A549 (cell line): ENCODE measurements around the gene ACOXL. TPM values are rescaled to one million over a fixed set of nuclear protein-coding genes. Genes with fewer than 3 reads are reported as not detected.

ENCODE experiments used
- ATAC-seq, 2 experiments: fragments of 200-7000 bp in 1 of 2; fragments of >200 bp in 1 of 2; cut with Nextera tagmentation in 1 of 2; cut with Tn5 transposase in 1 of 2; 3 replicates each; pipeline versions ENCODE4 v1.8.0 to v1.9.1; 2018 to 2020; ENCODE audit warnings: mild to moderate bottlenecking in 1 of 2, moderate library complexity in 1 of 2
- CTCF ChIA-PET: fragments of 300-600 bp; sonication (Branson Sonifier 250); formaldehyde crosslinking; extraction: SDS; loops from one replicate; lab custom pipeline; 2021; ENCODE audit warnings: antibody characterized with exemption, inconsistent platforms; lab: Yijun Ruan, JAX
- POLR2A ChIA-PET: fragments of 350-600 bp; formaldehyde crosslinking; extraction: SDS; loops from one replicate; lab custom pipeline; 2021; ENCODE audit warnings: antibody characterized with exemption, inconsistent platforms; lab: Yijun Ruan, JAX
- DNase-seq, 2 experiments: peaks; one replicate each; pipeline versions ENCODE4 v3.0.0 to v3.0.0-alpha.2; 2011 to 2016; ENCODE audit warnings: low read depth in 1 of 2, low spot score in 1 of 2
- FAIRE-seq: peaks from 2 replicates; lab custom pipeline; 2011; peaks lifted over from hg19 to GRCh38; lab: Jason Lieb, UNC
- H3K27ac ChIP-seq, 2 experiments: fragments of >200 bp; sonication (Bioruptor Twin); formaldehyde crosslinking; 3 replicates each; pipeline ENCODE4 v1.5.1; 2016 to 2017
- H3K4me1 ChIP-seq: fragments of >200 bp; sonication (Bioruptor Twin); formaldehyde crosslinking; 3 replicates; pipeline ENCODE4 v1.6.1; 2016
- H3K4me2 ChIP-seq: fragments of >200 bp; sonication (Bioruptor Twin); formaldehyde crosslinking; 3 replicates; pipeline ENCODE4 v1.6.1; 2016
- H3K4me3 ChIP-seq: fragments of >200 bp; sonication (Bioruptor Twin); formaldehyde crosslinking; 3 replicates; pipeline ENCODE4 v1.5.1; 2016
- H3K9me3 ChIP-seq: fragments of >200 bp; sonication (Bioruptor Twin); formaldehyde crosslinking; 3 replicates; pipeline ENCODE4 v1.6.1; 2016
- BHLHE40 ChIP-seq: IDR thresholded peaks from 2 replicates; pipeline ENCODE4 v1.6.1; 2012; ENCODE audit warnings: low read depth, low read length, inconsistent platforms
- CHD2 ChIP-seq: fragments of 150-350 bp; IDR thresholded peaks from 2 replicates; pipeline ENCODE4 v1.6.1; 2014; ENCODE audit warnings: low read length; ENCODE audit not compliant: partially characterized antibody
- EHF ChIP-seq: fragments of 250-450 bp; sonication (Bioruptor Pico); IDR thresholded peaks from 2 replicates; pipeline ENCODE4 v1.5.0; 2020; ENCODE audit warnings: mild to moderate bottlenecking
- FOSB ChIP-seq: fragments of 250-450 bp; sonication (Bioruptor Pico); IDR thresholded peaks from 2 replicates; pipeline ENCODE4 v1.5.0; 2020; ENCODE audit warnings: mild to moderate bottlenecking, moderate library complexity
- FOXS1 ChIP-seq: fragments of 250-450 bp; sonication (Bioruptor Pico); IDR thresholded peaks from 2 replicates; pipeline ENCODE4 v1.5.0; 2020; ENCODE audit warnings: mild to moderate bottlenecking, moderate library complexity
- HOXB13 ChIP-seq: fragments of 250-450 bp; sonication (Bioruptor Pico); IDR thresholded peaks from 2 replicates; pipeline ENCODE4 v1.5.0; 2020; ENCODE audit warnings: low read depth, mild to moderate bottlenecking, moderate library complexity
- HOXB5 ChIP-seq: fragments of 250-450 bp; sonication (Bioruptor Pico); IDR thresholded peaks from 2 replicates; pipeline ENCODE4 v1.5.0; 2020; ENCODE audit warnings: mild to moderate bottlenecking, moderate library complexity
- JUNB ChIP-seq: fragments of >200 bp; sonication (Bioruptor Twin); formaldehyde crosslinking; IDR thresholded peaks from 2 replicates; pipeline ENCODE4 v1.6.1; 2016
- MAFK ChIP-seq: fragments of 450-650 bp; IDR thresholded peaks from 2 replicates; pipeline ENCODE4 v1.6.1; 2014; ENCODE audit not compliant: partially characterized antibody
- MYC ChIP-seq: IDR thresholded peaks from 2 replicates; pipeline ENCODE4 v1.6.1; 2012; ENCODE audit warnings: mild to moderate bottlenecking, inconsistent platforms, low read length, improper control_type of control experiment, borderline replicate concordance
- NFE2L2 ChIP-seq: fragments of 150-350 bp; conservative IDR thresholded peaks from 2 replicates; pipeline ENCODE4 v1.6.1; 2014; ENCODE audit warnings: low read length
- NPAS2 ChIP-seq: fragments of 250-450 bp; sonication (Bioruptor Pico); IDR thresholded peaks from 2 replicates; pipeline ENCODE4 v1.8.0; 2022; ENCODE audit warnings: mild to moderate bottlenecking, moderate library complexity, borderline replicate concordance
- PHF8 ChIP-seq: fragments of 200-600 bp; sonication (generic); IDR thresholded peaks from 2 replicates; pipeline ENCODE4 v1.6.1; 2016; ENCODE audit warnings: low read depth, mild to moderate bottlenecking, antibody characterized with exemption, moderate library complexity, borderline replicate concordance
- POLR2A ChIP-seq: IDR thresholded peaks from 2 replicates; pipeline ENCODE4 v1.6.1; 2012; ENCODE audit warnings: mild to moderate bottlenecking, low read length
- POLR2AphosphoS2 ChIP-seq: conservative IDR thresholded peaks from 2 replicates; pipeline ENCODE4 v1.6.1; 2012; ENCODE audit warnings: low read length, improper control_type of control experiment, inconsistent platforms
- RNF2 ChIP-seq: fragments of 200-600 bp; sonication (generic); IDR thresholded peaks from 2 replicates; pipeline ENCODE4 v1.6.1; 2016; ENCODE audit warnings: low read depth, mild to moderate bottlenecking, antibody characterized with exemption, moderate library complexity, borderline replicate concordance
- ZC3H11A ChIP-seq: fragments of 450-650 bp; IDR thresholded peaks from 2 replicates; pipeline ENCODE4 v1.6.1; 2014; ENCODE audit warnings: antibody characterized with exemption, mild to moderate bottlenecking
- WGBS: methylation state at CpG from one replicate; pipeline ENCODE4 v1.1.6; 2017; ENCODE audit errors: missing lambda C conversion rate; 5-methylcytosine and 5-hydroxymethylcytosine counted together
- polyA plus RNA-seq, 4 experiments: library from polyadenylated mRNA; depleted of rRNA in 3 of 4; stranded (reverse); fragments of >200 nt; fragmentation: RNase III in 1 of 4; extraction: RNeasy Plus Mini Kit Qiagen cat#74134 plus additional on column Dnase treatment in 1 of 4; gene quantifications; 2 replicates in 3 of 4; 3 replicates in 1 of 4; pipeline ENCODE4 v1.2.3, GENCODE V29; 2011 to 2017
- TF ChIP-seq, protein P1 (sequence below): fragments of >200 bp; sonication (Bioruptor Twin); formaldehyde crosslinking; IDR thresholded peaks from 2 replicates; pipeline ENCODE4 v1.6.1; 2016
- TF ChIP-seq, protein P2 (sequence below): fragments of >200 bp; sonication (Bioruptor Twin); formaldehyde crosslinking; IDR thresholded peaks from 3 replicates; pipeline ENCODE4 v1.5.1; 2016

ACOXL gene
- polyA plus RNA-seq, 2 of the 4 experiments (the other 2 are of a cell fraction) = not detected

- ATAC-seq (no peak), DNase-seq (no peak), FAIRE-seq (no peak)
- H3K9me3 ChIP-seq = no peaks in the 10 kb centered on the region
- H3K27ac ChIP-seq = no peak overlapping the region
- CTCF ChIA-PET = no interaction called here
- 35% methylated on average over 7 of the region's 7 CpGs for WGBS
- POLR2A ChIA-PET = no interaction called here
- H3K4me2 ChIP-seq = no peak overlapping the region
- TF ChIP-seq MYC = no peak
- no peak for TF ChIP-seq ZC3H11A
- TF ChIP-seq JUNB = no peak
- TF ChIP-seq HOXB13 (CRISPR knock-in tag) = no peak
- TF ChIP-seq CHD2 = no peak
- no peak for TF ChIP-seq NFE2L2
- TF ChIP-seq, all 56 proteins: peak for 0
- no peak overlapping the region for H3K4me3 ChIP-seq
- H3K4me1 ChIP-seq = no peaks in the 10 kb centered on the region
Observed at GRCh38 chr2:110834134-110834827, 101.9 kb downstream of the ACOXL start.

- TF ChIP-seq, protein P1, sequence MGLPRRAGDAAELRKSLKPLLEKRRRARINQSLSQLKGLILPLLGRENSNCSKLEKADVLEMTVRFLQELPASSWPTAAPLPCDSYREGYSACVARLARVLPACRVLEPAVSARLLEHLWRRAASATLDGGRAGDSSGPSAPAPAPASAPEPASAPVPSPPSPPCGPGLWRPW = no peak
- Histone ChIP-seq H3K9me3 (no peaks in the 10 kb centered on the region), H3K27ac (no peak overlapping the region), H3K4me1 (no peaks in the 10 kb centered on the region), H3K4me2 (no peak overlapping the region), H3K4me3 (no peak overlapping the region)
- FAIRE-seq = no peak
- ATAC-seq = no peak
- WGBS = 80% methylated on average over 8 of the region's 8 CpGs
- CTCF ChIA-PET = no interaction called here
- no peak for DNase-seq
- POLR2A ChIA-PET = no interaction called here
Observed at GRCh38 chr2:110836671-110837070, 104.3 kb downstream of the ACOXL start.

DNA sequence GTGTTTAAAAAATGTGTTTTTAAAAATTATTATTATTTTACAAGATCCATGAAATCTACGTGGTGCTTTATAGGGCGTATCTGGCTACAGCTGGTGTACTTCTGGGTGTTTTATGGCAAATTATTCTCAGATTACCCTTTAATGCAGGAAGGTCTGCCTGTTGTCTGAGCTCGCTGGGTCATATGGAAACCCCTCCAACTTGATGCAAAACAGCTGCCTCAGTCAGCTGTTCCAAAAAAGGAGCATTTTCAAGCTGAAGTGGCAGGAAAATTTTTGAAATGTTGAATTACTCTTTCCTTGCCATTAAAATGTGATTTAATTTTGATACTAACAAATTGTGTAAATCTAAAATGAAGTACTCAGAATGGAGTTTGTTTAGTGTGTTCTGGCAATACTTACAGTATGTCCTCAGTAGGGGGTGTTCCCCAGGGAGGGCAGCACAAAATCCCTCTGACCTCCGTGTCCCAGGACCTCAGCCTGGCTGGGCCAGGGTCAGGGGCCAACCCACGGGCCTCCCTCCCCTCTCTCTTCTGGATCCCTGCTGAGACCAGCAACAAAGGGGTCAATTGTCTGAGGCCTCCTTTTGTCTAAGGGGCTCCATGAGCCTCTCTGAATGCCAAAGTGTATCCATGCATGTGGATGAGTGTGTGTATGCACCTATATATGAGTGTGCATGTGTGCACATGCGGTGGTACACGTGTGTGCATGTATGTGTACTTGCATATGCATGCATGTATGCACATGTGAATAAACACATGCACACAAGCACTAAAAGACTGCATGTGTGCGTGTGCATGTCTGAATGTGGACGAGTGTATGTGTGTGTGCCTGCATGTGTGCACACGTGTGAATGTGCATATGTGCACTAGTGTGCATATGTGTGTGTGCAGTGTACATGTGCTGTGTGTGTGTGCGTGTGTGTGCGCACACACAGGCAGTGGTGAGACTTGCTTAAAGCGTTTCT, 105.4 kb downstream of the ACOXL start:
- no peak overlapping the region for H3K27ac ChIP-seq
- WGBS = 41% methylated on average over 12 of the region's 13 CpGs
- DNase-seq = no peak
- CTCF ChIA-PET = no interaction called here
- H3K9me3 ChIP-seq = no peaks in the 10 kb centered on the region
- no peak overlapping the region for H3K4me3 ChIP-seq
- H3K4me1 ChIP-seq = no peaks in the 10 kb centered on the region
- no peak overlapping the region for H3K4me2 ChIP-seq
- TF ChIP-seq PHF8 (no peak), HOXB5 (CRISPR knock-in tag) (no peak), FOXS1 (CRISPR knock-in tag) (no peak), EHF (CRISPR knock-in tag) (no peak), BHLHE40 (no peak)
- TF ChIP-seq, protein P2, sequence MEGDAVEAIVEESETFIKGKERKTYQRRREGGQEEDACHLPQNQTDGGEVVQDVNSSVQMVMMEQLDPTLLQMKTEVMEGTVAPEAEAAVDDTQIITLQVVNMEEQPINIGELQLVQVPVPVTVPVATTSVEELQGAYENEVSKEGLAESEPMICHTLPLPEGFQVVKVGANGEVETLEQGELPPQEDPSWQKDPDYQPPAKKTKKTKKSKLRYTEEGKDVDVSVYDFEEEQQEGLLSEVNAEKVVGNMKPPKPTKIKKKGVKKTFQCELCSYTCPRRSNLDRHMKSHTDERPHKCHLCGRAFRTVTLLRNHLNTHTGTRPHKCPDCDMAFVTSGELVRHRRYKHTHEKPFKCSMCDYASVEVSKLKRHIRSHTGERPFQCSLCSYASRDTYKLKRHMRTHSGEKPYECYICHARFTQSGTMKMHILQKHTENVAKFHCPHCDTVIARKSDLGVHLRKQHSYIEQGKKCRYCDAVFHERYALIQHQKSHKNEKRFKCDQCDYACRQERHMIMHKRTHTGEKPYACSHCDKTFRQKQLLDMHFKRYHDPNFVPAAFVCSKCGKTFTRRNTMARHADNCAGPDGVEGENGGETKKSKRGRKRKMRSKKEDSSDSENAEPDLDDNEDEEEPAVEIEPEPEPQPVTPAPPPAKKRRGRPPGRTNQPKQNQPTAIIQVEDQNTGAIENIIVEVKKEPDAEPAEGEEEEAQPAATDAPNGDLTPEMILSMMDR = no peak
- FAIRE-seq = no peak
- ATAC-seq = no peak
- POLR2A ChIA-PET = no interaction called here

- H3K4me1 ChIP-seq = no peaks in the 10 kb centered on the region
- no peak for FAIRE-seq
- 27% methylated on average over 5 of the region's 5 CpGs for WGBS
Observed at GRCh38 chr2:110838657-110839384, 106.4 kb downstream of the ACOXL start.

More at GRCh38 chr2:110838657-110839384, 106.4 kb downstream of the ACOXL start:
- DNase-seq (no peak), ATAC-seq (no peak)
- ChIA-PET POLR2A (no interaction called here), CTCF (interaction anchor here (0.8 kb wide), 1 partner anchor 22 kb away, joined by 5 read pairs; no protein-coding TSS in a partner anchor)
- no peak overlapping the region for H3K4me3 ChIP-seq
- H3K9me3 ChIP-seq = no peaks in the 10 kb centered on the region
- no peak overlapping the region for H3K4me2 ChIP-seq
- TF ChIP-seq ZC3H11A (no peak), MAFK (no peak), POLR2AphosphoS2 (no peak), POLR2A (no peak), RNF2 (no peak), NPAS2 (no peak), FOSB (CRISPR knock-in tag) (no peak)
- no peak overlapping the region for H3K27ac ChIP-seq
